ENCODE results near the gene HPCAL1. TPM values are rescaled to one million over a fixed set of nuclear protein-coding genes. Genes with fewer than 3 reads are reported as not detected.
A peak's percentile ranks its signal among the peaks of the same experiment; 100 is the strongest.

HPCAL1 gene
- total and polyA plus RNA-seq, 4 donors, result 122 to 147 (median 136) TPM

DNA sequence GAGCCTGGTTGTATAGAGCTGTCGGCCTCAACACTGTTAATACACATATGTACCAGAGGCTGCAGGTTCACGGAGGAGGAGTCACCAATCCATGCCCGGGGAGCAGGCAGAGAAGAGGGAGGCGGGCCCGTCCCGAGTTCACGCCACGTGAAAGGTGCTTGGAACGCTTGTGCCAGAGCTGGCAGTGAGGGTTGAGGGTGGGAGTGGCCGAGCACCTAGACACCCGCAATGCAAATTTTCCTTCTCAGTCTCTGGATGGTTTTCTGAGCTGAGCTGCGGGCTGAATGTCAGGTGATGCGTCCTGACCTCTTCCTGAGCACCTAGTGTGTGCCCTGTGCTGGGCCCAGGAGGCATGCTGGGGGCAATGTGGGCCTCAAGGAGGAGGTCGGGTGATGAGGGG lies 93.2 kb downstream of the HPCAL1 start:
- no peak for DNase-seq
- no peak overlapping the region for H3K4me3 ChIP-seq
- peaks cover 0 to 2% (median 1%) of the 10 kb centered on the region in 4 donors for H3K36me3 ChIP-seq (ENCODE audit: control insufficient read depth in 4 of 4, insufficient read depth in 4 of 4, low read length in 4 of 4)
- peak overlapping the region in 1 of 2 donors; percentile 48 for H3K27ac ChIP-seq (ENCODE audit: low read depth in 1 of 2, low read length in 1 of 2)
- ATAC-seq (ENCODE audit: insufficient read depth, low FRiP score), result peak; percentile 38
- no peak overlapping the region for H3K9ac ChIP-seq (ENCODE audit: insufficient read depth in 1 of 2, low read length in 2 of 2)
- TF ChIP-seq, protein P1, sequence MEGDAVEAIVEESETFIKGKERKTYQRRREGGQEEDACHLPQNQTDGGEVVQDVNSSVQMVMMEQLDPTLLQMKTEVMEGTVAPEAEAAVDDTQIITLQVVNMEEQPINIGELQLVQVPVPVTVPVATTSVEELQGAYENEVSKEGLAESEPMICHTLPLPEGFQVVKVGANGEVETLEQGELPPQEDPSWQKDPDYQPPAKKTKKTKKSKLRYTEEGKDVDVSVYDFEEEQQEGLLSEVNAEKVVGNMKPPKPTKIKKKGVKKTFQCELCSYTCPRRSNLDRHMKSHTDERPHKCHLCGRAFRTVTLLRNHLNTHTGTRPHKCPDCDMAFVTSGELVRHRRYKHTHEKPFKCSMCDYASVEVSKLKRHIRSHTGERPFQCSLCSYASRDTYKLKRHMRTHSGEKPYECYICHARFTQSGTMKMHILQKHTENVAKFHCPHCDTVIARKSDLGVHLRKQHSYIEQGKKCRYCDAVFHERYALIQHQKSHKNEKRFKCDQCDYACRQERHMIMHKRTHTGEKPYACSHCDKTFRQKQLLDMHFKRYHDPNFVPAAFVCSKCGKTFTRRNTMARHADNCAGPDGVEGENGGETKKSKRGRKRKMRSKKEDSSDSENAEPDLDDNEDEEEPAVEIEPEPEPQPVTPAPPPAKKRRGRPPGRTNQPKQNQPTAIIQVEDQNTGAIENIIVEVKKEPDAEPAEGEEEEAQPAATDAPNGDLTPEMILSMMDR (IDR thresholded peaks at IDR 0.05; ENCODE audit: control extremely low read depth, extremely low read depth), result no peak
- H3K27me3 ChIP-seq (ENCODE audit: control insufficient read depth in 3 of 3, insufficient read depth in 3 of 3, low read length in 2 of 3), result no peaks in the 10 kb centered on the region
- H3K9me3 ChIP-seq (ENCODE audit: control insufficient read depth in 4 of 4, insufficient read depth in 3 of 4, low read length in 3 of 4), result no peaks in the 10 kb centered on the region
- WGBS, 2 donors, result 73 to 91% methylated on average over 14 of the region's 14 CpGs
- H3K4me1 ChIP-seq (ENCODE audit: control insufficient read depth in 5 of 5, insufficient read depth in 5 of 5, low read length in 5 of 5), result peaks cover 0 to 57% (median 3%) of the 10 kb centered on the region in 5 donors

DNA sequence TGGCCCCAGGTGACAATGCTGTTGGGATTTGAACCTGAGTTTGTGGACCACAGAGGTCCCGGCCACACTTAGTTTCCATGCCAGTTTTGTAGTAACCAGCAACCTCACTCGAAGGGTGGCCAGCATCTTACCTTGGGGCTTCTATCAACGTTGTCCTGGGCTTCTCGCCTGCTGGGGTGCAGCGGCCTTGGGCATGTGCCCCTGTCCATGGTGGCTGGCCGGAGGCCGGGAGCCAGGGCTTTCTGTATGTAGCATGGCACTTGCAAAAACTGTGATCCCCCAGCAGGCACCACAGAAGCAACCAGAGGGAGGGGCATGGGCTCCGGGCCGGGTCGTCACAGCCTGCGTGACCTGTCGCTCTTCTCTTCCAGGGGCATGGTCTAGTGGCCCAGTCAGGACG lies 93.8 kb downstream of the HPCAL1 start:
- Histone ChIP-seq H3K9ac (ENCODE audit: insufficient read depth in 1 of 2, low read length in 2 of 2) (no peak overlapping the region), H3K36me3 (ENCODE audit: control insufficient read depth in 4 of 4, insufficient read depth in 4 of 4, low read length in 4 of 4) (peaks cover 0 to 2% (median 1%) of the 10 kb centered on the region in 4 donors), H3K4me3 (no peak overlapping the region), H3K4me1 (ENCODE audit: control insufficient read depth in 5 of 5, insufficient read depth in 5 of 5, low read length in 5 of 5) (peaks cover 0 to 55% (median 3%) of the 10 kb centered on the region in 5 donors), H3K27ac (ENCODE audit: low read depth in 1 of 2, low read length in 1 of 2) (peak overlapping the region in 1 of 2 donors; percentile 48), H3K27me3 (ENCODE audit: control insufficient read depth in 3 of 3, insufficient read depth in 3 of 3, low read length in 2 of 3) (no peaks in the 10 kb centered on the region), H3K9me3 (ENCODE audit: control insufficient read depth in 4 of 4, insufficient read depth in 3 of 4, low read length in 3 of 4) (no peaks in the 10 kb centered on the region)
- ATAC-seq (ENCODE audit: insufficient read depth, low FRiP score), result no peak
- DNase-seq, result no peak
- WGBS, 2 donors, result 88 to 91% methylated on average over 13 of the region's 13 CpGs
- TF ChIP-seq, protein P1 (IDR thresholded peaks at IDR 0.05; ENCODE audit: control extremely low read depth, extremely low read depth), result no peak

DNA sequence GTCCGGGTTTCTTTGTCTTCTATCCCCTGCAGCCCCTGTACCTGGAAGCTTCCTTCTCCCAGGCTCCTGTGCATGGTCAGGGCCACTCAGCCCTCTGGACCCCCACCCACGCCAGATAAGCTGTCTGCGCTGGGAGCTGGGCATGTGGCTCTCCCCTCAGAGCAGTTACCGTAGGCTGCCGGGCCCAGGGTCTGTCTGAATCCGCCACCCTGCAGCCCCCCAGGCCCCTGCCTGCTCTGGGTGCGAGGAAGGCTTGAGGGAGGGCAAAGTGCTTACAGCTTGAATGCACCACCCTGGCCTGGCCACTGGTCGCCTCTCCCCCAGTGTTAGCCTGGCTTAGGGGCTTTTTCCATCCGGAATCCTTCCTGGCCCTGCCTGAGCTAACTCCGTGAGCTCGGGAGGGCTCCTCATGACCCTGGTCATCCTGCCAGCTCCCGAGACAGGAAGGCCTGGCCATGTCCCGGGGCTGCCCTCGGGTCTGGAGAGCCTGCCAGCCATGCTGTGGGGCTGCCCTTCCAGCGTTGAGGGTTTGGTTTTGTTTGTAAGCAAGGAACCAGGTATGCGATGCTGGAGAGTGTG lies 94.7 kb downstream of the HPCAL1 start:
- no peak for DNase-seq
- no peak overlapping the region for H3K4me3 ChIP-seq
- no peaks in the 10 kb centered on the region for H3K9me3 ChIP-seq (ENCODE audit: control insufficient read depth in 4 of 4, insufficient read depth in 3 of 4, low read length in 3 of 4)
- peaks cover 0 to 57% (median 3%) of the 10 kb centered on the region in 5 donors for H3K4me1 ChIP-seq (ENCODE audit: control insufficient read depth in 5 of 5, insufficient read depth in 5 of 5, low read length in 5 of 5)
- WGBS, 2 donors, result 73 to 80% methylated on average over 16 of the region's 16 CpGs
- peak overlapping the region in 1 of 2 donors; percentile 48 for H3K27ac ChIP-seq (ENCODE audit: low read depth in 1 of 2, low read length in 1 of 2)
- no peak for ATAC-seq (ENCODE audit: insufficient read depth, low FRiP score)
- H3K36me3 ChIP-seq (ENCODE audit: control insufficient read depth in 4 of 4, insufficient read depth in 4 of 4, low read length in 4 of 4), result peaks cover 0 to 2% (median 1%) of the 10 kb centered on the region in 4 donors
- TF ChIP-seq, protein P1 (IDR thresholded peaks at IDR 0.05; ENCODE audit: control extremely low read depth, extremely low read depth), result no peak
- no peaks in the 10 kb centered on the region for H3K27me3 ChIP-seq (ENCODE audit: control insufficient read depth in 3 of 3, insufficient read depth in 3 of 3, low read length in 2 of 3)
- no peak overlapping the region for H3K9ac ChIP-seq (ENCODE audit: insufficient read depth in 1 of 2, low read length in 2 of 2)
